Fibroblast of mammary gland (primary cell): ENCODE data around the gene KCNMA1.

Experiments
- DNase-seq: peaks from one replicate; pipeline ENCODE4 v3.0.0-alpha.2; 2010; ENCODE audit warnings: low read depth
- H3K4me3 ChIP-seq: 2 replicates; pipeline ENCODE4 v1.5.1; 2011; ENCODE audit warnings: low read depth, mild to moderate bottlenecking, low read length, moderate library complexity; ENCODE audit not compliant: control insufficient read depth
- TF ChIP-seq, protein P1 (sequence below): conservative IDR thresholded peaks from 2 replicates; pipeline ENCODE4 v1.5.1; 2011; ENCODE audit warnings: low read depth, low read length, inconsistent platforms; ENCODE audit not compliant: control insufficient read depth, insufficient read depth

KCNMA1 gene

DNA sequence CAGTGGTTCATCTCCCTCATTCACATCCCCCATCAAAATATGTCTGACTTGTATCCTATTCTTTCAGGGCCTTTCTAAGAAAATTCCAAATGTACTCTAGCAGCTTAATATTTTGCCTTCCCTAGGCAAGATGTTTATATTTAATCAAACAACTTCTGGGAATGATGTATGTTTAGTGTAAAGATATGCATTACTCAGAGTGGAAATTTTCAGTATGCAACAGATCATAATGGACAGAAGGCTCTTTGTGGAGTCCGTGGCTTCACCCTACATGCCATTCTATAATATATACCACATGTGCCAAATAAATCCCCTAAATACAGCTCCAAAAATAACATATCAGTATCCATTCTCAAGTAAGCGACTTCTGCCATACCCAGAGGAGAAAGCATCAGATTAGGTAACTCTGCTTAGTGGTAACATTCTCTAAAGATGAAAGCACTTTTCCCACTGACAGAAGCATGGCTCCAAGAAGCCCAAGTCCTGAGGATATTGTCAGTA, 316.6 kb downstream of the KCNMA1 start:
- TF ChIP-seq, protein P1, sequence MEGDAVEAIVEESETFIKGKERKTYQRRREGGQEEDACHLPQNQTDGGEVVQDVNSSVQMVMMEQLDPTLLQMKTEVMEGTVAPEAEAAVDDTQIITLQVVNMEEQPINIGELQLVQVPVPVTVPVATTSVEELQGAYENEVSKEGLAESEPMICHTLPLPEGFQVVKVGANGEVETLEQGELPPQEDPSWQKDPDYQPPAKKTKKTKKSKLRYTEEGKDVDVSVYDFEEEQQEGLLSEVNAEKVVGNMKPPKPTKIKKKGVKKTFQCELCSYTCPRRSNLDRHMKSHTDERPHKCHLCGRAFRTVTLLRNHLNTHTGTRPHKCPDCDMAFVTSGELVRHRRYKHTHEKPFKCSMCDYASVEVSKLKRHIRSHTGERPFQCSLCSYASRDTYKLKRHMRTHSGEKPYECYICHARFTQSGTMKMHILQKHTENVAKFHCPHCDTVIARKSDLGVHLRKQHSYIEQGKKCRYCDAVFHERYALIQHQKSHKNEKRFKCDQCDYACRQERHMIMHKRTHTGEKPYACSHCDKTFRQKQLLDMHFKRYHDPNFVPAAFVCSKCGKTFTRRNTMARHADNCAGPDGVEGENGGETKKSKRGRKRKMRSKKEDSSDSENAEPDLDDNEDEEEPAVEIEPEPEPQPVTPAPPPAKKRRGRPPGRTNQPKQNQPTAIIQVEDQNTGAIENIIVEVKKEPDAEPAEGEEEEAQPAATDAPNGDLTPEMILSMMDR: no peak
- peak; percentile 90 for DNase-seq
- no peak overlapping the region for H3K4me3 ChIP-seq

DNA sequence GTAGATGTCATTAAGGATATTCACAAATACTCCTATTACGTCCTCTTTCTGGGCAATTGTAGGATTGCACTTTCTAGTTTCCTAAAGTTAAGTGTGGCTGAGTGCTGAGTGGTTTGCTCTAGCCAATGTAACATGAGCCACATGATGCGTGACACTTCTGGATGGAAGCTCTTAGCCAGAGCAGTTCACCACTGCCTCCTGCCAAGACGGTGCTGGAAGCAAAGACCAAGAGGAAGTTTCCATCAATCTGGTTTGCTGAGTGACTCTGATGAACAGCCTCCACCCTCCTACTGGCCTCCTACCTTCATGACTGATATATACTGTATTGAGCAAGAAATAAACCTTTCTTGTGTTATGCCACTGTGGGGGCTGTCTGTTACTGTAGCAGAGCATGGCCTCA, 318.1 kb downstream of the KCNMA1 start:
- H3K4me3 ChIP-seq: no peak overlapping the region
- DNase-seq: peak; percentile 79
- TF ChIP-seq, protein P1: no peak

DNA sequence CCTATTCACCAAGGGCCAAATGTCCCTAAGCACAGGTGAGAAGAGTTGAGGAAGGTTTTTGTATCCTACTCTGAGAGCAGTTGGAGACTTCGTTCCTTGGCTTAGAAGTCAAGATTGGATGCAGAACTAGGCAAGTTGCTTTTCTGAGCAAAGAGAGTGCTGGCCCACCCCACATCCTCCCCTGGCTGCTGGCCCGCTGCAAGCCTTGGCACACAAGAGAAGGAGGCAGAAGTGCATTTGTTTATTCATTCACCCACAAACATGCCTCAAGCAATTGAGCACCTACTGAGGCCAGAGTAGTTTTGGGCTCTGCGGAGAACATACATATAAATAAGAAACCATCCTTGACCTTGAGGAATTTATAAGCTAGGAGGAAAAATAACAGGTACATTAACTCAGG, 318.9 kb downstream of the KCNMA1 start:
- no peak overlapping the region for H3K4me3 ChIP-seq
- TF ChIP-seq, protein P1: no peak
- DNase-seq: no peak

DNA sequence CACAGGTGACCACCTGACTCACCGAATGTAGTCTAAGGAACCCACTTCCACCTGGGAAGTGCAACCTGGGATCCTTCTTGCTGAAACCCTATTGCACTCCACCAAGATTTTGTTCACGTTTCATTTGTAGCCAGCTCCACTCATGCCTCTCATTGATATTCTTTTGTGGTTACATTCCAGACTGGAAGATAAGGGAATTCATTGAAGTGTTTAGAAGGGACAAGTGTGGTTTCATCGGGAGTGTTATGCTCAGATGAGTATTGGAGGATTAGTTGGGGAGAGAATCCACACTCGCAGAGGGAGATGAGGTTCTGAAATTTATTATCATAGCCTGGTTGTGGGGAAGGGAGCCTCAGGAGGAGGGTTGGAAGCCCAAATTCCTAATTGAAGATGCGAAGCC, 320.4 kb downstream of the KCNMA1 start:
- H3K4me3 ChIP-seq: no peak overlapping the region
- no peak for DNase-seq
- TF ChIP-seq, protein P1: no peak

DNA sequence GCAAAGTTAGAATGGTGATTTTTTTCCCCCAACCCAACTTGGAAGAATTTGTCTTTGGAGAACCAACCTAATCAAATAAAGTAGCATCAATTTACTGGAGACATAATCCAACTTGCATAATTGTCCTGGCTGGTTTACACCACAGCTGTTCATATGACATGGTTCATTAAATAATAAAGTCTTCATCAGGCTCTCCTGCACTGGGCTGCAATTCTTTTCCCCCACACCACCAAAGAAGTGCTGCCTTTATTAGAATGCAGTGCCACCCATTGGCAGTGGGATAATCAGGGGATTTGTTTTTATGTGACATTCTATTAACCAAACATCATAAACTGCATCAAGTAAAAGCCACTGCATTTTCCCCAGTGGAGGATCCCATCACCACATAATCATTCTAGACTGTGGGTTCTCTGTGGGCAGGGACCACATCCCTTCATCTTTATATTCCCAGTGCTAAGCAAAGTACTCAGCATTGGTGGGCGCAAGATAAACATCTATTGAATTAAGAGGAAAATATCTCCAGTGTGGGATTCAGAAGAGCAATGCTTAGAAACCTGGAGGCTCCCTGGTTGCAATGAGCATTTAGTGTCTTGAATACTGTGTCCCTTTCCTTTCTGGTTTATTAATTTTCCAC, 322.0 kb downstream of the KCNMA1 start:
- TF ChIP-seq, protein P1: no peak
- no peak overlapping the region for H3K4me3 ChIP-seq
- DNase-seq: no peak

DNA sequence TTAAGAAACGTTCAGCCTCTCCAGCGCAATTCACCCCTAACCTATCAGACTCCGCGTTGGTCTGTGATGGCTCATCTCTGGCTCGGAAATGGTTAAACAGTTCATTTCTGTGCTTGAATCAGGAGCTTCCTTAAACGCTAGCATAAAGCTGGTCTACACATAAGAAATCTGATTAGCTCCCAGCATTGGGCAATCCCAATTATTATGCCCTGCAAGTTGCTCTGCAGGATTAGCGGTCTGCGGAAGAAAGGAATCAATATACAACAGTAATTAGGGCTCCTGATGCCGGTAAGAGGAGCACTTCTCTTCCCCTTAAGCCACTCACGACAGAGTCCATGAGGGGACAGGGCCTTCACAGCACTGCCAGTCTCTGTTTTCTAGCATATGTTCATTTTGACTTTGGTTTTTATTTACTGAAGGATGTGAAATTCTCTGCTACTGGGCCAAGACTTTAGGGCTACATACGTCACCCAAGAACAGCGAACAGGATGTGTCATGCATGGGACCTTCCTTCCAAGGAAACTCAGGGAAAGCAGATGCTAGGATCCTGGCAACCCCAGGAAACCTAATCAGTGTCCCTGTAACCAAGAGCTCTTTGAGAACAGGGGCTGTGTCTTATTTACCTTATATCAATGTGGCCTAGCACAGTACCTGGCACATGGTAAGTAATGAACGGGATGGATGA, 324.4 kb downstream of the KCNMA1 start:
- DNase-seq: peak; percentile 80
- H3K4me3 ChIP-seq: no peak overlapping the region
- TF ChIP-seq, protein P1: no peak
